ENCODE measurements around the gene DENND5B. TPM values are rescaled to one million over a fixed set of nuclear protein-coding genes. Genes with fewer than 3 reads are reported as not detected.

DENND5B gene
- total and polyA plus RNA-seq, 3 experiments from 2014 or later, result 0.04 TPM; not detected in 2

DNA sequence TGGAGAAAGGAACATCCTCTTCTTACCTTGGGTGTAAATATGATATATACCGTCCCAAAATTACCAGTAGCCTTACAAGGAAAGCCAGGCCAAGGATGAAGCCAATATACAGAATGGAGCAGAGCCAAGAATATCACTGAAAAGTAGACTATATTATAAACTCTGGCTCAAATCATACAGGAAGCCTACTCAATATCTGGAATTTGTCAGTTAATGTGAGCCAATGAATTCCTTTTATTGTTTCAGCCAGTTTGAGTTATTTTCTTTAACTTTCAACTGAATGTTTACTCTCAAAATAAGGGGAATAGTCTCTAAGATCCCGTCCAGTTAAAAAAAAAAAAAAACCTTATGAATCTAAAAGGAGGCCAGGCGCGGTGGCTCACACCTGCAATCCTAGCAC lies 9.8 kb upstream of the DENND5B start:
- Histone ChIP-seq H3K36me3 (ENCODE audit: insufficient read depth, low read length) (no peaks in the 10 kb centered on the region), H3K27ac (ENCODE audit: low read depth, low read length) (no peak overlapping the region), H3K27me3 (ENCODE audit: insufficient read depth, low read length, poor library complexity, severe bottlenecking) (no peaks in the 10 kb centered on the region), H3K4me1 (ENCODE audit: insufficient read depth, low read length) (no peaks in the 10 kb centered on the region), H3K4me3 (ENCODE audit: low read length) (no peak overlapping the region), H3K9me3 (ENCODE audit: low read length) (no peaks in the 10 kb centered on the region)
- no peaks in the 10 kb centered on the region for H3K9me3 Mint-ChIP-seq
- H3K4me1 Mint-ChIP-seq, result no peaks in the 10 kb centered on the region
- H3K4me3 Mint-ChIP-seq, result no peak overlapping the region
- ChIA-PET CTCF (interaction anchor here (0.7 kb wide), 1 partner anchor 418 kb away, joined by 3 read pairs; no protein-coding TSS in a partner anchor), POLR2A (no interaction called here)
- no peak overlapping the region for H3K27ac Mint-ChIP-seq
- DNase-seq, result no peak
- no peaks in the 10 kb centered on the region for H3K36me3 Mint-ChIP-seq
- peaks cover 16 to 26% of the 10 kb centered on the region in 2 donors for H3K27me3 Mint-ChIP-seq

GRCh38 chr12:31600252-31600651 lies 9.3 kb upstream of the DENND5B start:
- ChIA-PET POLR2A (no interaction called here), CTCF (no interaction called here)
- Histone ChIP-seq H3K4me1 (ENCODE audit: insufficient read depth, low read length) (no peaks in the 10 kb centered on the region), H3K27me3 (ENCODE audit: insufficient read depth, low read length, poor library complexity, severe bottlenecking) (no peaks in the 10 kb centered on the region), H3K36me3 (ENCODE audit: insufficient read depth, low read length) (no peaks in the 10 kb centered on the region), H3K27ac (ENCODE audit: low read depth, low read length) (no peak overlapping the region), H3K4me3 (ENCODE audit: low read length) (no peak overlapping the region), H3K9me3 (ENCODE audit: low read length) (no peaks in the 10 kb centered on the region)
- Mint-ChIP-seq H3K27ac (no peak overlapping the region), H3K4me3 (no peak overlapping the region), H3K36me3 (no peaks in the 10 kb centered on the region), H3K4me1 (no peaks in the 10 kb centered on the region), H3K27me3 (peaks cover 20 to 30% of the 10 kb centered on the region in 2 donors), H3K9me3 (no peaks in the 10 kb centered on the region)
- DNase-seq, result no peak

DNA sequence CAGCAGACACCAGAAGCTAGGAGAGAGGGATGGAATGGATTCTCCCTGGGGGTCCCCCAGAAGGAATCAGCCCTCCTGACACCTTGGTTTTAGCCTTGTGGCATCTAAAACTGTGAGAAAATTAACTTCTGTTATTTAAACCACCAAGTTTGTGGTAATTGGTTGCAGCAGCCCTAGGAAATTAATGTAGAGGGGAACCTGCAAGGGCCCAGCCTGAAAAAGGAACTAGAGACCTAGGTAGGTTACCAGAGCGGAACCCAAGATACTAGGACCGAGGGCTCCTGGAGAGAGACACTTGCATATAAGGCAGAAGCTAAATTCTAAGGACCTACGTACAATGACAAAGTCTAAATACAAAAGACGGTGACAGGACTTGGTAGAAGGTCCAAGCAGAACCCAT lies 8.1 kb upstream of the DENND5B start:
- CTCF ChIA-PET, result no interaction called here
- H3K4me1 ChIP-seq (ENCODE audit: insufficient read depth, low read length), result no peaks in the 10 kb centered on the region
- no peak overlapping the region for H3K27ac ChIP-seq (ENCODE audit: low read depth, low read length)
- H3K27ac Mint-ChIP-seq, result no peak overlapping the region
- H3K9me3 Mint-ChIP-seq, result no peaks in the 10 kb centered on the region
- H3K27me3 ChIP-seq (ENCODE audit: insufficient read depth, low read length, poor library complexity, severe bottlenecking), result no peaks in the 10 kb centered on the region
- no peaks in the 10 kb centered on the region for H3K36me3 ChIP-seq (ENCODE audit: insufficient read depth, low read length)
- peaks cover 15 to 27% of the 10 kb centered on the region in 2 donors for H3K27me3 Mint-ChIP-seq
- no peaks in the 10 kb centered on the region for H3K36me3 Mint-ChIP-seq
- H3K9me3 ChIP-seq (ENCODE audit: low read length), result no peaks in the 10 kb centered on the region
- no peak for DNase-seq
- no peak overlapping the region for H3K4me3 Mint-ChIP-seq
- POLR2A ChIA-PET, result no interaction called here
- H3K4me3 ChIP-seq (ENCODE audit: low read length), result no peak overlapping the region
- no peaks in the 10 kb centered on the region for H3K4me1 Mint-ChIP-seq

- CTCF ChIA-PET, result no interaction called here
- no peak overlapping the region for H3K4me3 Mint-ChIP-seq
- DNase-seq, result no peak
- H3K4me3 ChIP-seq (ENCODE audit: low read length), result no peak overlapping the region
- no peaks in the 10 kb centered on the region for H3K36me3 ChIP-seq (ENCODE audit: insufficient read depth, low read length)
- no peaks in the 10 kb centered on the region for H3K9me3 Mint-ChIP-seq
- peaks cover 19 to 34% of the 10 kb centered on the region in 2 donors for H3K27me3 Mint-ChIP-seq
- H3K27ac ChIP-seq (ENCODE audit: low read depth, low read length), result no peak overlapping the region
- peaks cover 0 to 3% (median 3%) of the 10 kb centered on the region in 3 donors for H3K4me1 Mint-ChIP-seq
- H3K9me3 ChIP-seq (ENCODE audit: low read length), result no peaks in the 10 kb centered on the region
- POLR2A ChIA-PET, result no interaction called here
- H3K27ac Mint-ChIP-seq, result no peak overlapping the region
- H3K36me3 Mint-ChIP-seq, result no peaks in the 10 kb centered on the region
- H3K27me3 ChIP-seq (ENCODE audit: insufficient read depth, low read length, poor library complexity, severe bottlenecking), result no peaks in the 10 kb centered on the region
- no peaks in the 10 kb centered on the region for H3K4me1 ChIP-seq (ENCODE audit: insufficient read depth, low read length)
Measured at GRCh38 chr12:31597066-31597465, 6.1 kb upstream of the DENND5B start.

GRCh38 chr12:31594681-31595080 lies 3.7 kb upstream of the DENND5B start:
- Histone ChIP-seq H3K4me3 (ENCODE audit: low read length) (no peak overlapping the region), H3K9me3 (ENCODE audit: low read length) (no peaks in the 10 kb centered on the region), H3K27me3 (ENCODE audit: insufficient read depth, low read length, poor library complexity, severe bottlenecking) (peaks cover 11% of the 10 kb centered on the region), H3K4me1 (ENCODE audit: insufficient read depth, low read length) (peaks cover 6% of the 10 kb centered on the region), H3K27ac (ENCODE audit: low read depth, low read length) (no peak overlapping the region), H3K36me3 (ENCODE audit: insufficient read depth, low read length) (no peaks in the 10 kb centered on the region)
- no peak for DNase-seq
- H3K4me3 Mint-ChIP-seq, result no peak overlapping the region
- peaks cover 6 to 13% (median 12%) of the 10 kb centered on the region in 3 donors for H3K4me1 Mint-ChIP-seq
- ChIA-PET CTCF (no interaction called here), POLR2A (no interaction called here)
- H3K27me3 Mint-ChIP-seq, result peaks cover 26 to 44% of the 10 kb centered on the region in 2 donors
- no peaks in the 10 kb centered on the region for H3K36me3 Mint-ChIP-seq
- no peak overlapping the region for H3K27ac Mint-ChIP-seq
- H3K9me3 Mint-ChIP-seq, result peaks cover 0 to 2% (median 0%) of the 10 kb centered on the region in 5 donors

DNA sequence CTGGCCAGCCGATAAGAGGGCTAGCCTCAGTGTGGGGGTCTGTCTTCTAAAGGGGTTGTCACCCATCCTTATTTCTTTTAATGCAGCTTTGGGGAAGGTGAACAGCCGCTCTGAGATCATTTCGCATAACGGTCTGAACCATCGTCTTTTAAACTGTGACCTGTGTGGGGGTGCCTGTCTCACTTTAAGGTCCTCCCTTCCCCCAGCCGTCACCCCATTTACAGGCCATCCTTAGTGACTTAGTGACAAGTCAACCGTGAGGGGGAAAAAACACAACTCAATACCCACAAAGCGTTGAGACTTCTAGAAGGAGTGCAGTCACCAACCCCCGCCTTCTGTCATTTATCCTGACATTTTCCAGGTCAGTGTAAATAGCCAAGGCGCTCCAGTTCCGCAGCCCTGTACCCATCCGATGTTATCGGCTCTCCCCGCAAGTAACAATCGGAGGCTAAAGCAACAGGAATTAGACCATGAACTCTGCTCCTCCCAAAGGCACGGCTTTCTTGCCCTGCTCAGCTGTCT lies 505 bp upstream of the DENND5B start:
- Mint-ChIP-seq H3K4me1 (peaks cover 9 to 20% (median 18%) of the 10 kb centered on the region in 3 donors), H3K9me3 (peaks cover 0 to 2% (median 0%) of the 10 kb centered on the region in 5 donors), H3K27me3 (peaks cover 38 to 61% of the 10 kb centered on the region in 2 donors), H3K27ac (peak overlapping the region in 2 of 8 donors; percentile 46 to 51), H3K4me3 (peak overlapping the region; percentile 71 to 89 (median 82)), H3K36me3 (no peaks in the 10 kb centered on the region)
- ChIA-PET CTCF (no interaction called here), POLR2A (no interaction called here)
- H3K36me3 ChIP-seq (ENCODE audit: insufficient read depth, low read length), result no peaks in the 10 kb centered on the region
- DNase-seq, result no peak
- H3K4me3 ChIP-seq (ENCODE audit: low read length), result peak overlapping the region; percentile 43
- H3K9me3 ChIP-seq (ENCODE audit: low read length), result no peaks in the 10 kb centered on the region
- H3K4me1 ChIP-seq (ENCODE audit: insufficient read depth, low read length), result peaks cover 6% of the 10 kb centered on the region
- peak overlapping the region; percentile 24 for H3K27ac ChIP-seq (ENCODE audit: low read depth, low read length)
- peaks cover 12% of the 10 kb centered on the region for H3K27me3 ChIP-seq (ENCODE audit: insufficient read depth, low read length, poor library complexity, severe bottlenecking)

GRCh38 chr12:31589904-31590641 lies 863 bp downstream of the DENND5B start:
- H3K9me3 Mint-ChIP-seq, result peaks cover 0 to 2% (median 0%) of the 10 kb centered on the region in 5 donors
- no peak overlapping the region for H3K27ac Mint-ChIP-seq
- Histone ChIP-seq H3K27ac (ENCODE audit: low read depth, low read length) (peak overlapping the region; percentile 16), H3K9me3 (ENCODE audit: low read length) (no peaks in the 10 kb centered on the region), H3K27me3 (ENCODE audit: insufficient read depth, low read length, poor library complexity, severe bottlenecking) (peaks cover 12% of the 10 kb centered on the region), H3K4me1 (ENCODE audit: insufficient read depth, low read length) (peaks cover 6% of the 10 kb centered on the region), H3K4me3 (ENCODE audit: low read length) (peak overlapping the region; percentile 45), H3K36me3 (ENCODE audit: insufficient read depth, low read length) (no peaks in the 10 kb centered on the region)
- DNase-seq, result peak in 1 of 5 donors; percentile 4
- CTCF ChIA-PET, result no interaction called here
- peaks cover 9 to 20% (median 18%) of the 10 kb centered on the region in 3 donors for H3K4me1 Mint-ChIP-seq
- peaks cover 36 to 63% of the 10 kb centered on the region in 2 donors for H3K27me3 Mint-ChIP-seq
- H3K4me3 Mint-ChIP-seq, result peak overlapping the region; percentile 71 to 91 (median 83)
- POLR2A ChIA-PET, result no interaction called here
- H3K36me3 Mint-ChIP-seq, result no peaks in the 10 kb centered on the region

GRCh38 chr12:31589598-31589903 lies 1.4 kb downstream of the DENND5B start:
- H3K36me3 ChIP-seq (ENCODE audit: insufficient read depth, low read length), result no peaks in the 10 kb centered on the region
- ChIA-PET CTCF (no interaction called here), POLR2A (no interaction called here)
- H3K36me3 Mint-ChIP-seq, result no peaks in the 10 kb centered on the region
- H3K4me1 Mint-ChIP-seq, result peaks cover 9 to 20% (median 18%) of the 10 kb centered on the region in 3 donors
- H3K27me3 Mint-ChIP-seq, result peaks cover 39 to 60% of the 10 kb centered on the region in 2 donors
- DNase-seq, result no peak
- H3K27ac ChIP-seq (ENCODE audit: low read depth, low read length), result peak overlapping the region; percentile 16
- H3K9me3 ChIP-seq (ENCODE audit: low read length), result no peaks in the 10 kb centered on the region
- H3K4me3 Mint-ChIP-seq, result peak overlapping the region; percentile 71 to 91 (median 83)
- peaks cover 0 to 2% (median 0%) of the 10 kb centered on the region in 5 donors for H3K9me3 Mint-ChIP-seq
- H3K4me1 ChIP-seq (ENCODE audit: insufficient read depth, low read length), result peaks cover 6% of the 10 kb centered on the region
- H3K27me3 ChIP-seq (ENCODE audit: insufficient read depth, low read length, poor library complexity, severe bottlenecking), result peaks cover 12% of the 10 kb centered on the region
- peak overlapping the region; percentile 45 for H3K4me3 ChIP-seq (ENCODE audit: low read length)
- H3K27ac Mint-ChIP-seq, result no peak overlapping the region
